ENCODE results near the gene AP1S1.

DNA sequence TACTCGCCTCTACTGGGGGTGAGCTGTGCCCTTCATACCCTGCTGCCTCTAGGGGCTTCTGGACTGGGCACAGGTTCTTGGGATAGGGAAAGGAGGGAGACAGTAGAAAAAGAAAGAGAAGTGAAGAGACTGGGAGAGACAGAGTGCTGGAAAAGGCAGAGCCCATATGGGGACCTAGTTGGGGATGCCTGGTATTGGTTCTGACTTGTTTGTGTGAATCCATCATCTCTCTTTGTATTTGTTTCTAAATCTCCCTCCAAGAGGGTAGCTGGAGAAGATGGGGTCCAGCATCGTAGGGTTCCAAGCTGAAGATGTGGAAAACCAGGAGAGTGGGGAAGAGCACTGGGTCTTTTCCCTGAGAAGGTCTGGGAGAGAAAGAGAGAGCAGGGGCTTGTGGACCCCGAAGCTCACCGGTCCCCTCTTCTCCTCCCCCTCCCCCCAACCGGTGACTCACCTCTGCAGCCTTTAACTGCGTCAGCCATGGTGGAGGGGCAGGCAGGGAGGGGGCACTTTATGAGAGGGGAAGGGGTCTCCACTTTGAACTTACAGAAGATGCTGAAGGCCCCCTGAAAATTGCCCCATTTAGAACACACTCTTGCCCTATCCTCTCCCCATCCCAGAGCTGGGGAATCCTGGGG, 14.3 kb downstream of the AP1S1 start:
- TF ChIP-seq, protein P1, sequence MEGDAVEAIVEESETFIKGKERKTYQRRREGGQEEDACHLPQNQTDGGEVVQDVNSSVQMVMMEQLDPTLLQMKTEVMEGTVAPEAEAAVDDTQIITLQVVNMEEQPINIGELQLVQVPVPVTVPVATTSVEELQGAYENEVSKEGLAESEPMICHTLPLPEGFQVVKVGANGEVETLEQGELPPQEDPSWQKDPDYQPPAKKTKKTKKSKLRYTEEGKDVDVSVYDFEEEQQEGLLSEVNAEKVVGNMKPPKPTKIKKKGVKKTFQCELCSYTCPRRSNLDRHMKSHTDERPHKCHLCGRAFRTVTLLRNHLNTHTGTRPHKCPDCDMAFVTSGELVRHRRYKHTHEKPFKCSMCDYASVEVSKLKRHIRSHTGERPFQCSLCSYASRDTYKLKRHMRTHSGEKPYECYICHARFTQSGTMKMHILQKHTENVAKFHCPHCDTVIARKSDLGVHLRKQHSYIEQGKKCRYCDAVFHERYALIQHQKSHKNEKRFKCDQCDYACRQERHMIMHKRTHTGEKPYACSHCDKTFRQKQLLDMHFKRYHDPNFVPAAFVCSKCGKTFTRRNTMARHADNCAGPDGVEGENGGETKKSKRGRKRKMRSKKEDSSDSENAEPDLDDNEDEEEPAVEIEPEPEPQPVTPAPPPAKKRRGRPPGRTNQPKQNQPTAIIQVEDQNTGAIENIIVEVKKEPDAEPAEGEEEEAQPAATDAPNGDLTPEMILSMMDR (IDR thresholded peaks at IDR 0.05): no peak
- TF ChIP-seq POLR2A (IDR thresholded peaks at IDR 0.05): no peak

All from breast epithelium (tissue), 3 donors.